ENCODE data around the gene FIZ1.

GRCh38 chr19:55545443-55545842 is 53.9 kb downstream of the FIZ1 start, which contains the start of gene SBK3:
- no peak for TF ChIP-seq CTCF (IDR thresholded peaks at IDR 0.05)
- TF ChIP-seq POLR2A (IDR thresholded peaks at IDR 0.05): no peak

Measured in thyroid gland (tissue), 4 donors.